Astrocyte of the spinal cord (primary cell): ENCODE results near the gene DHX58.

ENCODE experiments used
- DNase-seq: peaks from one replicate; pipeline ENCODE4 v3.0.0; 2011; ENCODE audit warnings: low read depth, low spot score
- H3K4me3 ChIP-seq: 2 replicates; pipeline ENCODE4 v1.5.1; 2011; ENCODE audit warnings: low read depth, mild to moderate bottlenecking, low read length, moderate library complexity
- in situ Hi-C: cut with HindIII; loops from 2 replicates; pipeline ENCODE4 v1.10.0; 2017; ENCODE audit warnings: low sequenced_read_pairs
- TF ChIP-seq, protein P1 (sequence below): IDR thresholded peaks from 2 replicates; pipeline ENCODE4 v1.5.1; 2012; ENCODE audit warnings: low read depth, mild to moderate bottlenecking, low read length, inconsistent platforms

Gene DHX58

DNA sequence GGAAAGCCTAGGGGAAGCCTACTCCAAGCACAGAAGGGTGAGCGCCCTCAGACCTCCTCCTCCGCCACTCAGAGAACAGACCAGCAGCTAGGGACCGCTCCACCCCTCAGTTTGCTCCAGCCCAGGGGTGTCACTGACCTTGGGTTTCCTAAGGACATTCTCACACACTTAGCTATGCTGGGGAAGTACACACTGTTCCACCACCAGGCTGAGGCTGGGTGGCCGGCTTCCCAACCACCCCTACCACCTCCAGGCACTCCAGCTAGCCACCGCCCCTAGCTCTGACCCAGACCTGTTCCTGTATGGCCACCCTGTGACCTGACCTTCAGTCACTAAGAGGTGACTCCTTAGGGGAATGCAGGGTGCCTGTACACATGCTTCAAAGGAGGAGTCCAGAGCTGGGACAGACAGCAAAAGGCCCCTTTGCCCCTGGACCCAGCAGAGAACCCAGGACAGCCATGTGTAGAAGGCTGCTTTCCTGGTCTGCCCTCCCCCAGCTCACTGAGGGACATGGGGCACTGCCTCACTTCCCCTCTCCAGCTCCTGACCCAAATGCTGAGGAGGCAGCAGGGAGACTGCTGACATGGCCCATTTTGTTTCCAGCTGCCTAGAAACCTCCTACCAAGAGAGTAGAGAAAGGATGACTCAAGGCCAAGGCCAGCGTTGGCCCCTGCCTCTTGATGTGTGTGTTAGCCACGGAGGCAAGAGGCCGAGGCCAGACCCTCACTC is 16.8 kb upstream of the DHX58 start:
- no peak for DNase-seq
- TF ChIP-seq, protein P1, sequence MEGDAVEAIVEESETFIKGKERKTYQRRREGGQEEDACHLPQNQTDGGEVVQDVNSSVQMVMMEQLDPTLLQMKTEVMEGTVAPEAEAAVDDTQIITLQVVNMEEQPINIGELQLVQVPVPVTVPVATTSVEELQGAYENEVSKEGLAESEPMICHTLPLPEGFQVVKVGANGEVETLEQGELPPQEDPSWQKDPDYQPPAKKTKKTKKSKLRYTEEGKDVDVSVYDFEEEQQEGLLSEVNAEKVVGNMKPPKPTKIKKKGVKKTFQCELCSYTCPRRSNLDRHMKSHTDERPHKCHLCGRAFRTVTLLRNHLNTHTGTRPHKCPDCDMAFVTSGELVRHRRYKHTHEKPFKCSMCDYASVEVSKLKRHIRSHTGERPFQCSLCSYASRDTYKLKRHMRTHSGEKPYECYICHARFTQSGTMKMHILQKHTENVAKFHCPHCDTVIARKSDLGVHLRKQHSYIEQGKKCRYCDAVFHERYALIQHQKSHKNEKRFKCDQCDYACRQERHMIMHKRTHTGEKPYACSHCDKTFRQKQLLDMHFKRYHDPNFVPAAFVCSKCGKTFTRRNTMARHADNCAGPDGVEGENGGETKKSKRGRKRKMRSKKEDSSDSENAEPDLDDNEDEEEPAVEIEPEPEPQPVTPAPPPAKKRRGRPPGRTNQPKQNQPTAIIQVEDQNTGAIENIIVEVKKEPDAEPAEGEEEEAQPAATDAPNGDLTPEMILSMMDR, result no peak
- in situ Hi-C loops, result no loop called here

DNA sequence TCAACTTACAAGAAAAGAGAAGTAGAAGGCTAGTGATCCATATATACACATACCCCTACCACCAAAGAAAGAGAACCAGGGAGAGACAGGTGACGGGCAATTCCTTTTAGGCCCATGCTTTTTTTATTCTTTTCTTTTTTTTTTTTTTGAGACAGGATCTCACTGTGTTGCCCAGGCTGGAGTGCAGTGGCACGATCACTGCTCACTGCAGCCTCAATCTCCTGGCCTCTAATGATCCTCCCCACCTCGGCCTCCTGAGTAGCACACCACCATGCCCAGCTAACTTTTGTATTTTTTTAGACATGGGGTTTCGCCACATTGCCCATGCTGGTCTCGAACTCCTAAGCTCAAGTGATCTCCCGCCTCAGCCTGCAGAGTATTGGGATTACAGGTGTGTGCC is 14.9 kb upstream of the DHX58 start:
- no peak overlapping the region for H3K4me3 ChIP-seq
- in situ Hi-C loops, result no loop called here
- DNase-seq, result no peak
- TF ChIP-seq, protein P1, result no peak

More for the DNA sequence above, 16.8 kb upstream of the DHX58 start:
- no peak overlapping the region for H3K4me3 ChIP-seq

GRCh38 chr17:42126836-42127235 is 14.3 kb upstream of the DHX58 start:
- in situ Hi-C loops, result no loop called here
- DNase-seq, result no peak
- H3K4me3 ChIP-seq, result no peak overlapping the region
- TF ChIP-seq, protein P1, result no peak

GRCh38 chr17:42125565-42125964 is 13.1 kb upstream of the DHX58 start:
- DNase-seq, result no peak
- no peak overlapping the region for H3K4me3 ChIP-seq
- TF ChIP-seq, protein P1, result no peak
- in situ Hi-C loops, result no loop called here

- TF ChIP-seq, protein P1, result no peak
- no peak for DNase-seq
- H3K4me3 ChIP-seq, result no peak overlapping the region
- in situ Hi-C loops, result no loop called here
Observed at GRCh38 chr17:42124256-42124655, 11.7 kb upstream of the DHX58 start.

- TF ChIP-seq, protein P1, result no peak
- DNase-seq, result no peak
- H3K4me3 ChIP-seq, result no peak within 1 kb of the TSS
- in situ Hi-C loops, result no loop called here
Observed at GRCh38 chr17:42122371-42123303, 10.1 kb upstream of the DHX58 start, which contains the start of gene HSPB9. HSPB9 (plus strand) TSS chr17:42122804; CDS start chr17:42122851, 47 bp downstream.
